Muscle layer of duodenum (tissue), 2 donors: ENCODE measurements around the gene TP73.
"Not testable (repeated sequence)": the region's sequence is repeated elsewhere in the genome, so short reads cannot be mapped to it uniquely, and the experiment has no call there.

Source experiments
- H3K27ac ChIP-seq: one replicate; pipeline ENCODE4 v1.7.0; 2013; ENCODE audit warnings: mild to moderate bottlenecking, low read length
- H3K27me3 ChIP-seq: one replicate; pipeline ENCODE4 v1.7.0; 2013; ENCODE audit warnings: low read depth, mild to moderate bottlenecking, control low read depth, low read length
- H3K36me3 ChIP-seq, 2 donors: one replicate each; pipeline ENCODE4 v1.7.0; 2013; ENCODE audit warnings: low read length in 2 of 2, control low read depth in 1 of 2, mild to moderate bottlenecking in 1 of 2; ENCODE audit not compliant: insufficient read depth in 2 of 2, control insufficient read depth in 1 of 2
- H3K4me1 ChIP-seq, 2 donors: one replicate each; pipeline ENCODE4 v1.7.0; 2013; ENCODE audit warnings: low read length in 2 of 2, mild to moderate bottlenecking in 2 of 2, control low read depth in 1 of 2, moderate library complexity in 1 of 2; ENCODE audit not compliant: insufficient read depth in 2 of 2, control insufficient read depth in 1 of 2
- H3K4me3 ChIP-seq, 2 donors: one replicate each; pipeline ENCODE4 v1.7.0; 2013; ENCODE audit warnings: low read length in 2 of 2, low read depth in 1 of 2, mild to moderate bottlenecking in 1 of 2
- H3K9me3 ChIP-seq, 2 donors: one replicate each; pipeline ENCODE4 v1.7.0; 2013; ENCODE audit warnings: low read length in 2 of 2, control low read depth in 1 of 2, mild to moderate bottlenecking in 1 of 2; ENCODE audit not compliant: control insufficient read depth in 1 of 2
- donor health status: healthy.

The TP73 gene

DNA sequence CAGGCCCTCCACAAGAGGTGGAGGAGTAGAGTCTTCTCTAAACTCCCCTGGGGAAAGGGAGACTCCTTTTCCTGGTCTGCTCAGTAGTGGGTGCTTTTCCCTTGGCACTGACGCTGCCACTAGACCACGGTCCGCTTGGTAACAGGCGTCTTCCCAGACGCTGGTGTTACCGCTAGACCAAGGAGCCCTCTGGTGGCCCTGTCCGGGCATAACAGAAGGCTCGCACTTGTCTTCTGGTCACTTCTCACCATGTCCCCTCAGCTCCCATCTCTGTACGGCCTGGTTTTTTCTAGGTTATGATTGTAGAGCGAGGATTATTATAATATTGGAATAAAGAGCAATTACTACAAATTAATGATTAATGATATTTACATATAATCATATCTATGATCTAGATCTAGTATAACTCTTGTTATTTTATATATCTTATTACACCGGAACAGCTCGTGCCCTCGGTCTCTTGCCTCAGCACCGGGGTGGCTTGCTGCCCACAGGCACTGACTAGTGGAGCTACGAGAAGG is 31.1 kb upstream of the TP73 start:
- not testable (repeated sequence) for H3K27me3 ChIP-seq, H3K9me3 ChIP-seq, H3K36me3 ChIP-seq, H3K4me3 ChIP-seq, H3K27ac ChIP-seq
- H3K4me1 ChIP-seq, result peaks cover 17 to 43% of the 10 kb centered on the region in 2 donors

DNA sequence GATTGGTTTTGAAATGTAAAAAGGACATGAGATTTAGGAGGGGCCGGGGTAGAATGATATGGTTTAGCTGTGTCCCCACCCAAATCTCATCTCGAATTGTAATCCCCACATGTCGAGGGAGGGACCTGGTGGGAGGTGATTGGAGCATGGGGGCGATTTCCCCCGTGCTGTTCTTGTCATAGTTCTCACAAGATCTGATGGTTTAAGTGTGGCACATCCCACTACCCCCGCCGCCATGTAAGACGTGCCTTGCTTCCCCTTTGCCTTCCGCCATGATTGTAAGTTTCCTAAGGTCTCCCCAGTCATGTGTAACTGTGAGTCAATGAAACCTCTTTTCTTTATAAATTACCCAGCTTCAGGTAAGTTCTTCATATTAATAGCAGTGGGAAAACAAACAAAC is 30.2 kb upstream of the TP73 start:
- H3K4me3 ChIP-seq, H3K27me3 ChIP-seq, H3K9me3 ChIP-seq, H3K36me3 ChIP-seq, H3K27ac ChIP-seq: not testable (repeated sequence)
- peaks cover 17 to 44% of the 10 kb centered on the region in 2 donors for H3K4me1 ChIP-seq

DNA sequence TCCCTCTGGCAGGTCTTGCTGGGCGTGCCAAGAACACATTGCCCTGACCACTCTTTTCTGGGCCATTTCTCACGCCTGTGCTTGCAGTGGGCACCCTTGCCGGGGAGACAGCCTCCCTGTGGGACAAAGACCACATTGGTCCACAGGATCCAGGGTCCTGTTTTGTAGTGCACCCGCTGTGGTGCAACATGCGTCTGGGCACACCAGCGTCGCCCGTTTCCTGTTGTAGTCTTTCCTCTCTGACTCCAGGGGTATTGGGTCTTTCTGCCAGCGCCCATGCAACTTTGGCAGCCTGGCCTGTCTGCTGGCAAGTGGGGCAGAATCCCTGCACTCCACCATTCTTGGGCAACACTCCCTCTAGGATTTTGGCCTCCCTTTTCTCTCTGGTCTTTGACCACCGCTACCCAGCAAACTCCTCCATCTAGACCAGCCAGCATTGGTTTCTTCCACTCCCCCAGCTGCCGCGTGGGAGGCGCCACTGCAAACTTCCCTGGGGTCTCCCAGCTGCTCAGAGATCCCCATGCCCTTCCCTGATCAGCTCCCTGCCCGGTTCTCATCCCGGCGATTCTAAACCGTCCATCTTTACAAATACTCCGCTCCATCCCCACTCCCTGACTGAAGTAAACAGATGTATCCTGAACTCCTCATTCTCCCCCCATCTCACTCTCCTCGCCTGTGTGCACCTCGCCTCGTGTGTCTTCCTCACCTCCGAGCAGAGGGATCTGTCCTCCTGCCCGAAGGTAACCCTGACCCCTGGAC is 28.7 kb upstream of the TP73 start:
- no peaks in the 10 kb centered on the region for H3K27me3 ChIP-seq
- peaks cover 7 to 15% of the 10 kb centered on the region in 2 donors for H3K36me3 ChIP-seq
- H3K27ac ChIP-seq, result no peak overlapping the region
- peaks cover 17 to 41% of the 10 kb centered on the region in 2 donors for H3K4me1 ChIP-seq
- peak overlapping the region; percentile 78 to 100 for H3K4me3 ChIP-seq
- no peaks in the 10 kb centered on the region for H3K9me3 ChIP-seq

DNA sequence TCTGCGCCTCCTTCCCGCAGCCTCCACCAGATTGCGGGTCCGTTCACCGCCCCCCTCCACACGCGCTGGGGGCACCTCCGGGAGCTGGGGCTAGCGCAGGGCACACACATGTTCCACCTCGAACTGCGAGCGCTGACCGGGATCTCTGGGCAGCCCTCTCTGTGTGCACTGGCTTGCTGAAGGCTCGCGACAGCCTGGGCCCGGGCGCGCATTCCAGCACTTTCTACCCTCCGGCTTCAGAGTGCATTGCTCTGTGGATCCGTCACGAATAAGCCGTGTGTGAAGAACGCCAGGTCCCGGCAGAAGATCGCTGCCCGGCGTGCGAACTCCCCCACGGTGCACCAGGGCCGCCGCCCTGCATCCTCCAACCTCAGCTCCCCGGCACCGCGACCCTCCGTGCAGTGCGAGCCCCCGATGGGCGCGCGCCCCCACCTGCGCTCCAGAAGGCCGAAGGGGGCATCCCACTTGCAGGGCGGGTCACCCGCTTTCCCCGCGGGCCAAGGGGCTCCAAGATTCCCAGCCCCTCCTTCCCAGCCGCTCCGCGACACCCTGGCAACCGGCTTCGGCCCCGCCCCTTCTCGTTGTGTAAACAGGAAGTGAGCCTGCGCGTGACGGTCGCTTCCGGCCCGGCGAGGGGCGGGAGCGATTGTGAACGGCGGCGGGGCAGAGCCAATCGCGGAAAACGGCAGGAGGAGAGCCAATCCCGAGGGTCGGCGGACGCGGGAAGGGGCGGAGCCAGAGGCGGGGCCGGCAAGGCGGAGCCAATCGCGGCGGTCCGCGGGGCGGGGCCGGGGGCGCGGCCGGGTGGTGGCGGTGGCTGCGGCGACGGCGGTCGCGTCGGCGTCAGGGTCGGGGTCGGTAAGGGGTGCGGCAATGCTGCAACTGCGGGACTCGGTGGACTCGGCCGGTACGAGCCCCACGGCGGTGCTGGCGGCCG is 27.8 kb upstream of the TP73 start, which contains the start of gene TPRG1L:
TSS of gene TPRG1L (plus strand) at position 816 of the 937 bp plus-strand sequence. CDS start at position 874, 58 bp downstream.
- H3K4me1 ChIP-seq, result peaks cover 17 to 34% of the 10 kb centered on the region in 2 donors
- peaks cover 13 to 23% of the 10 kb centered on the region in 2 donors for H3K36me3 ChIP-seq
- peak within 1 kb of the TSS; percentile 58 for H3K27ac ChIP-seq
- H3K4me3 ChIP-seq, result peak within 1 kb of the TSS; percentile 78 to 100
- no peaks in the 10 kb centered on the region for H3K9me3 ChIP-seq
- H3K27me3 ChIP-seq, result no peaks in the 10 kb centered on the region

DNA sequence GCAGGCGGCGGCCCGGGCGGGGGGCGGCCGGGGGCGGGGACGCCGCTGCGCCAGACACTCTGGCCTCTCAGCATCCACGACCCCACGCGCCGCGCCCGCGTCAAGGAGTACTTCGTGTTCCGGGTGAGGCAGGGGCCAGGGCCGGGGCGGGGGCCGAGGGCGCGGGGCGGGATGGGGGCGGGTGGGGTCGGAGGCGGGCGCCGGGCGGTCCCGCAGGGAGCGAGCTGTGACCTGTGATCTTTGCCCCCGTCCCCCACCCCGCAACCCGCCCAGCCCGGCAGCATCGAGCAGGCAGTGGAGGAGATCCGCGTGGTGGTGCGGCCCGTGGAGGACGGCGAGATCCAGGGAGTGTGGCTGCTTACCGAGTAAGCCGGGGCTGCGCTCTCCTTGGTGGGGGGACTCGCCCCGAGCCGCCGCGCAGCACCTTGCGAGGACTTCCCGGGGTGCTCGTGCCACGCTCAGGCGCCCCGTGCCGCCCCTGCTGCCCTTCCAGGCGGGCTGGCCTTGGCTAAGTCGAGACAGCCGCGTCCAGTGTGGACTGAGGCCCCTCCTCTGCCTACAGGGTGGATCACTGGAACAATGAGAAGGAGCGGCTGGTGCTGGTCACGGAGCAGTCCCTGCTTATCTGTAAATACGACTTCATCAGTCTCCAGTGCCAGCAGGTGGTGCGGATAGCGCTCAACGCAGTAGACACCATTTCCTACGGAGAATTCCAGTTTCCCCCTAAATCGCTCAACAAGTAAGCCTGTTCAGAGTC is 27.0 kb upstream of the TP73 start:
- Histone ChIP-seq H3K27ac (peak overlapping the region; percentile 58), H3K9me3 (no peaks in the 10 kb centered on the region), H3K36me3 (peaks cover 13 to 32% of the 10 kb centered on the region in 2 donors), H3K4me1 (peaks cover 17 to 34% of the 10 kb centered on the region in 2 donors), H3K4me3 (peak overlapping the region; percentile 59 to 100), H3K27me3 (no peaks in the 10 kb centered on the region)

DNA sequence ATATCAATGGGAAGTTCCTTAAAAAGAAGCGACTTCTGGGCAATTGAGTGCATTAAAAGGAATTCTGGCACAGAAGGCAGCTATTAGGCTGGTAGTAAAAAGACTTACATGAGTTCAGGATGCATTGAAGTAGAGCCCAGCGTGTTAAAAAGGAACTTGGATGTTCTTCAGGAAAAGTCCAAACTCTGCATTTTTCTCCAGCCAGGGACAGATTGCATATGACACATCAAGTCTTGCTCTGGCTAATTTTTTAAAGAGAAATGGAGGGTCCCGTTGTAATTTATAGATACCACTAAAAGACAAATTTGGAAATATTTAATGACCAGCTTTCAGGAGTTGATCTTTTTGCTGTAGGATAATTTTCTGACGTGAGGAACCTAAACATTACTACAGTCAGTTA is 26.3 kb upstream of the TP73 start:
- no peaks in the 10 kb centered on the region for H3K27me3 ChIP-seq
- no peaks in the 10 kb centered on the region for H3K9me3 ChIP-seq
- peak overlapping the region; percentile 59 to 100 for H3K4me3 ChIP-seq
- peak overlapping the region; percentile 58 for H3K27ac ChIP-seq
- peaks cover 17 to 28% of the 10 kb centered on the region in 2 donors for H3K4me1 ChIP-seq
- peaks cover 13 to 38% of the 10 kb centered on the region in 2 donors for H3K36me3 ChIP-seq

DNA sequence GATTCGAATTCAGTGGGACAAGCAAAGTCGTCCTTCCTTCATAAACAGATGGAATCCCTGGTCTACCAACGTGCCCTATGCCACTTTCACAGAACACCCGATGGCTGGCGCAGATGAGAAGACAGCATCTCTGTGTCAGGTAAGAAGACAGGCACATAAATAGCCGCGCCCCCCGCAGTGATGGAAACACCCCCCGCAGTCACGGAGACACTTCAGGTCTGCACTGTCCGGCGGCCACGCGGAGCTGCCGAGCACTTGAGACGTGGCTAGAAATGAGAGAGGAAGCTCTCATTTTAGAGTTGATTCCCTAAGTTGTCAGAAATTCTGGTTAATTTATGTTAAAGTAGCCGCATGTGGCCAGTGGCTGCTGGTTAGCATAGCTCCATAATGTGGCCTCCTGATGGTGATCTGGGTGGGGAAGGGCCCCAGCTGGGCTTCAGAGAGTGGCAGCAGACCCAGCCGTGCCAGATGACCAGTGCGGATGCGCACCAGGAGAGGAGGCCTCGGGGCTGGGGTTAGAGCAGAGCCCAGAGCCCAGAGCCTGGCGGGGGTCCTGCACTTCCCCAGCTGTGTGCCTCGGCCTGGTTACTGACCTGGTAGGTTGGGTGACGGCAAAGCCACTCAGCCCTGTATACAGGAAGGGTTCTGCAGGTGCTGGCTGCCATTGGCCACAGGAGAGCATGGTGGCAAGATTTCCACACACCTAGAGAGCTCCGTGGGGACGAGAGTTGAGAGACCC is 24.6 kb upstream of the TP73 start:
- Histone ChIP-seq H3K4me3 (no peak overlapping the region), H3K9me3 (no peaks in the 10 kb centered on the region), H3K27me3 (no peaks in the 10 kb centered on the region), H3K36me3 (peaks cover 13 to 54% of the 10 kb centered on the region in 2 donors), H3K4me1 (peaks cover 17 to 24% of the 10 kb centered on the region in 2 donors), H3K27ac (no peak overlapping the region)

DNA sequence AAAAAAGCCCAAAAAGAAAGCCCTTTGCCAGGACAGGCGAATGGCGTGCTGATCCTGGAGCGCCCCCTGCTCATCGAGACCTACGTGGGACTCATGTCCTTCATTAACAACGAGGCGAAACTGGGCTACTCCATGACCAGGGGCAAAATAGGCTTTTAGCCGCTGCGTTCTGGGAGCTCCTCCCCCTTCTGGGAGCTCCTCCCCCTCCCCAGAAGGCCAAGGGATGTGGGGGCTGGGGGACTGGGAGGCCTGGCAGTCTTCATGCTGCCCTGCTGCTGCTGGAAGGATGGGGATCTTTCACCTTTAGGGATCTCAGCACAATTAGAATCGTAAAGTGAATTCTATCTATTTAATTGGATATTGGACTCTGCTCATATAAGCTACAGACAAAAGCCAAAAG is 23.9 kb upstream of the TP73 start:
- no peaks in the 10 kb centered on the region for H3K9me3 ChIP-seq
- no peak overlapping the region for H3K4me3 ChIP-seq
- peaks cover 11 to 17% of the 10 kb centered on the region in 2 donors for H3K4me1 ChIP-seq
- no peaks in the 10 kb centered on the region for H3K27me3 ChIP-seq
- no peak overlapping the region for H3K27ac ChIP-seq
- peaks cover 14 to 62% of the 10 kb centered on the region in 2 donors for H3K36me3 ChIP-seq

DNA sequence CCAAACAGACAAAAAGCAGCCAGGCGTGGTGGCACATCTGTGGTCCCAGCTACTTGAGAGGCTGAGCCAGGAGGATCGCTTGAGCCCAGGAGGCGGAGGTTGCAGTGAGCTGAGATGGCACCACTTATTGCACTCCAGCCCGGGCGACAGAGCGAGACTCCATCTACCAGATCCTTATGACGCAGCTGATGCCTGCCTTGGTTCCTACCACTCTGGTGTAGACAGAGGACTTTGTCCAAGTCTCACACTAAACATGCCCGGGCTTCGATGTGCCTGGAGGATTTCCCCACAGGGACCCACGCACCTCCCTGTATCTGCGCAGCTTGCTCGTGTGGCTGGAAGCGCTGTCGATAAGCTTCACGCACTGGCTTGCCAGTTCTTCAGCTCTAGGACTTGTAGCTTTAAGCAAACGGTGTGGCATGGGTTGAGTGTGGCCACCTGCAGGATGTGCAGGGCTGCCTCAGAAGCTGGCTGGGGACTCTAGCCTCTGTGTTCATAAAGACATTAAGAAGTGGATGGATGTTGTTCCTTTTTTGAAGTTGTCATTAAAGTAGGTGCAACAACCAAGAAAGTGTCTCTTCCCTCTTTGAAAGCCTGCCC is 22.7 kb upstream of the TP73 start:
- H3K36me3 ChIP-seq, result peaks cover 24 to 74% of the 10 kb centered on the region in 2 donors

DNA sequence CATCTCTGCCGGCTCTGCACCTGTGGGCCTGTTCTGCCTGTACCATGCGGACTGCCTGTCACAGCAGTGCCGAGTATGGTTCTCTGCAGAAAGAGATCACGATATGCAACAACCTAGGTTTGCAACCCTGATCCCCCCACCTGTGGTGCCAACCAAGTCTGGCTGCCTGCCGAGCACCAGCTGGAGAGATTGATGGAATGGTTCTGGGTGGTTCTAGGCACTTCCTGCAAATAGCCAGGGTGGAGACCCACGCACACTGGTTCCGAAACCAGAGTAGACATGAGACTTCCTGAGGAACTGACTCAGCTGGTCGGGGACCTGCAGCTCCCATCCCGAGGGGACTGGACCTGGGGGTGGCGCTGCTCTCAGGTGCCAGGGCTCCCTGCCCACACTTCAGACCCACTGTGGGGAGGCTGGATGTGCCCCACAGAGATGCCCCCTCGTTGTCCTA is 22.1 kb upstream of the TP73 start:
- no peak overlapping the region for H3K27ac ChIP-seq
- no peaks in the 10 kb centered on the region for H3K9me3 ChIP-seq
- no peaks in the 10 kb centered on the region for H3K27me3 ChIP-seq
- H3K4me3 ChIP-seq, result no peak overlapping the region
- H3K4me1 ChIP-seq, result peaks cover 6 to 11% of the 10 kb centered on the region in 2 donors
- H3K36me3 ChIP-seq, result peaks cover 27 to 79% of the 10 kb centered on the region in 2 donors

More for the DNA sequence above, 22.7 kb upstream of the TP73 start:
- Histone ChIP-seq H3K27ac (no peak overlapping the region), H3K4me1 (peaks cover 6 to 11% of the 10 kb centered on the region in 2 donors), H3K27me3 (no peaks in the 10 kb centered on the region), H3K4me3 (no peak overlapping the region), H3K9me3 (no peaks in the 10 kb centered on the region)
